Measurements from ENCODE around the gene CLUH. TPM values are rescaled to one million over a fixed set of nuclear protein-coding genes. Genes with fewer than 3 reads are reported as not detected.

CLUH gene
- total and polyA plus RNA-seq, 2 donors (not counting 3 experiments of a cell fraction or from before 2014, with no cell fraction given), result 33.8 to 80.7 TPM

- H3K4me1 ChIP-seq (ENCODE audit: control insufficient read depth, extremely low read depth, insufficient read depth, low read length), result peaks cover 19% of the 10 kb centered on the region
- no peak overlapping the region for H3K4me3 ChIP-seq (replicated peaks in 1 of 3; ENCODE audit: insufficient read depth in 1 of 3, low read depth in 1 of 3, low read length in 3 of 3)
- H4K20me1 ChIP-seq (replicated peaks; ENCODE audit: control insufficient read depth, extremely low read depth, insufficient read depth, low read length), result no peaks in the 10 kb centered on the region
- ChIA-PET CTCF (no interaction called here), POLR2A (no interaction called here)
- no peaks in the 10 kb centered on the region for H3K9me1 ChIP-seq (replicated peaks; ENCODE audit: control insufficient read depth, extremely low read depth, insufficient read depth, low read length)
- H3K4me2 ChIP-seq (ENCODE audit: insufficient read depth, low read length), result no peak overlapping the region
- TF ChIP-seq FOS (IDR thresholded peaks at IDR 0.05; ENCODE audit: borderline replicate concordance, insufficient read depth, low read length) (no peak), POLR2A (IDR thresholded peaks at IDR 0.05; ENCODE audit: low read depth, low read length) (no peak), MYC (IDR thresholded peaks at IDR 0.05; ENCODE audit: low read depth, low read length) (no peak), POLR2AphosphoS5 (IDR thresholded peaks at IDR 0.05; ENCODE audit: insufficient read depth, low read depth, low read length) (no peak), GATA2 (IDR thresholded peaks at IDR 0.05; ENCODE audit: insufficient read depth, insufficient read length, low read depth, low read length) (no peak), MAX (IDR thresholded peaks at IDR 0.05; ENCODE audit: insufficient read depth, insufficient read length) (no peak), CTCF (IDR thresholded peaks at IDR 0.05; ENCODE audit: extremely low read depth in 1 of 2, insufficient read depth in 1 of 2, low read depth in 1 of 2, low read length in 2 of 2) (no peak), EZH2 (IDR thresholded peaks at IDR 0.05; ENCODE audit: borderline replicate concordance, low read depth, low read length, severe bottlenecking) (no peak), JUN (IDR thresholded peaks at IDR 0.05; ENCODE audit: borderline replicate concordance, insufficient read depth, insufficient read length, low read depth) (no peak)
- no peaks in the 10 kb centered on the region for H3K9me3 ChIP-seq (replicated peaks; ENCODE audit: control insufficient read depth, insufficient read depth, low read length)
- intact Hi-C loops (cut with micrococcal nuclease) (no loop called here), dilution Hi-C loops (cut with MboI; ENCODE audit: extremely low pct_ligation_motif_present, low sequenced_read_pairs) (no loop called here)
- no peak for FAIRE-seq
- peaks cover 69% of the 10 kb centered on the region for H3K79me2 ChIP-seq (ENCODE audit: control insufficient read depth, insufficient read depth, low read length)
- no peak overlapping the region for H3K27ac ChIP-seq (ENCODE audit: insufficient read depth, low read depth, low read length)
- no peak for DNase-seq (ENCODE audit: low read depth, low spot score)
- peaks cover 0 to 3% of the 10 kb centered on the region in 2 experiments for H3K36me3 ChIP-seq (ENCODE audit: control insufficient read depth in 2 of 2, extremely low read depth in 1 of 2, insufficient read depth in 2 of 2, low read length in 2 of 2)
- H3K27me3 ChIP-seq (ENCODE audit: control insufficient read depth in 2 of 2, insufficient read depth in 2 of 2, low read length in 2 of 2), result no peaks in the 10 kb centered on the region
- no peak overlapping the region for H2AFZ ChIP-seq (ENCODE audit: low read depth, low read length)
- no peak overlapping the region for H3K9ac ChIP-seq (replicated peaks; ENCODE audit: extremely low read depth, insufficient read depth, low read length)
- no TSS peak for BruUV-seq (replicated peaks)
Observed at GRCh38 chr17:2707721-2708584, 3.6 kb downstream of the CLUH start.
